GM19395 (cell line): ENCODE results near the gene CDX1.

Experiments
- ATAC-seq: cut with Tn5 transposase; IDR thresholded peaks from one replicate; pipeline ENCODE4 v1.9.1; 2021; ENCODE audit warnings: mild to moderate bottlenecking, moderate library complexity; ENCODE audit not compliant: unreplicated experiment

Gene CDX1

DNA sequence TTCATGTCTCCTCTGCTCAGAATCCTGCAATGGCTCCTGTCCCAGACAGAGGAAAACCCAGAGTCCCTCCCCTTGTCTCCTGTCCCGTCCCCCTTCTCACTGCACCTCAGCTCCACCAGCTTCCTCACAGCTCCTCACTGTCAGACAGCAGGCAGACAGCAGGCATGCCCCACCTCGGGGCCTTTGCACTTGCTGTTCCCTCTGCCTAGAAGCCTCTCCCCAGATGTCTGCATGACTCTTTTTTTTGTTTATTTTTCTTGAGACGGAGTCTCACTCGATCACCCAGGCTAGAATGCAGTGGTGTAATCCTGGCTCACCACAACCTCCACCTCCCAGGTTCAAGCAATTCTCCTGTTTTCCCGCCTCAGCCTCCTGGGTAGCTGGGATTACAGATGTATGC lies 14.4 kb downstream of the CDX1 start:
- no peak for ATAC-seq

DNA sequence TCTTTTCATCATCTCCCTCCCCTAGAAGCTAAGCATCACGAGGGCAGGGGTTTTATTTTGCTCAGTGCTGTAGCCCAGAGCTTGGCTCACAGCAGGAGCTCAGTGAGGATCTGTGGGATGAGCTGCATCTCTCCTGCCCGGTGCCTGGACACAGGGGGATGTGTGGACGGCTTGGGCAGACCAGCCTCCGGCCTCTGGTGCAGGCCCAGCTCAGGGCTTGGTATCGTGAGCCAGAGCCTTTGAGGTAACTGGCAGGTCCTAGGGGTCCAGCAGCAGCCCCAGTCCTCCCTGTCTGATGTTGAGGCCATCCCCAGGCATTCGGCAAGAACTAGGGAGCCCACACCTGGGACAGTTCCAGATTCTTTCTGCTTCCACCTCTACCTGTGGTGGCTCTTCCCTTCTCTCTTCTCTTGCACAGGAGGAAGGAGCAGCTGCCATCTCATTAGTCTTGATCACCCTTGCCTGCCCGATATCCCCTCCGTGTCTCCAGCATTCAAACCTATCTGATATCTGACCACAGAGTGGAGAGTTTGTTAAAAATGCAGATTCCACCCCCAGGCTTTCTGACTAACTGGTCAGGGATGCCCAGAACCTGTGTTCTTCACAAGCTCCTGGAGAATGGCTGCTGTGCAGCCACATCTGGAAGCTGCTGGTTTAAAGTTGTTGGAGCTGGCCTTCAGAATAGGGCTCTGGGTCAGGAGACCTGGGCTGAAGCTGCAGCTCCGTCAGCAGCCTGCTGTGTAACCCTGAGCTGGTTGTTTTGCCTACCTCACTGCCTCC lies 15.4 kb downstream of the CDX1 start:
- ATAC-seq, result no peak

DNA sequence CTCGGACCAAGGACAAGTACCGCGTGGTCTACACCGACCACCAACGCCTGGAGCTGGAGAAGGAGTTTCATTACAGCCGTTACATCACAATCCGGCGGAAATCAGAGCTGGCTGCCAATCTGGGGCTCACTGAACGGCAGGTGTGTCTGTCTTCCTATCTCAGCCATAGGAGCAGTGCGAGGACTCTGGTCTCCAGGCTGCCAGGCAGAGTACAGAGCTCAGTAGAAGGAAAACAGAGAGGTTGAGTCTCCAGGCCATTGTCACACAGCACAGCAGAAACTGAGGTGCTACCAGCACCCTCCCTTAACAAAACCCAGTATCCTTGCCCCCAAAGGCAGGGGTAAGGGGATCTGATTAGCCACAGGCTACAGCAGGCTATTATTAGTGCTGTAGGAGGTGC lies 16.2 kb downstream of the CDX1 start:
- ATAC-seq, result no peak

DNA sequence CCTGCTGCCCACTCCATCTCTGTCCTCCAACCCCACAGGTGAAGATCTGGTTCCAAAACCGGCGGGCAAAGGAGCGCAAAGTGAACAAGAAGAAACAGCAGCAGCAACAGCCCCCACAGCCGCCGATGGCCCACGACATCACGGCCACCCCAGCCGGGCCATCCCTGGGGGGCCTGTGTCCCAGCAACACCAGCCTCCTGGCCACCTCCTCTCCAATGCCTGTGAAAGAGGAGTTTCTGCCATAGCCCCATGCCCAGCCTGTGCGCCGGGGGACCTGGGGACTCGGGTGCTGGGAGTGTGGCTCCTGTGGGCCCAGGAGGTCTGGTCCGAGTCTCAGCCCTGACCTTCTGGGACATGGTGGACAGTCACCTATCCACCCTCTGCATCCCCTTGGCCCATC lies 16.9 kb downstream of the CDX1 start:
- ATAC-seq, result no peak

DNA sequence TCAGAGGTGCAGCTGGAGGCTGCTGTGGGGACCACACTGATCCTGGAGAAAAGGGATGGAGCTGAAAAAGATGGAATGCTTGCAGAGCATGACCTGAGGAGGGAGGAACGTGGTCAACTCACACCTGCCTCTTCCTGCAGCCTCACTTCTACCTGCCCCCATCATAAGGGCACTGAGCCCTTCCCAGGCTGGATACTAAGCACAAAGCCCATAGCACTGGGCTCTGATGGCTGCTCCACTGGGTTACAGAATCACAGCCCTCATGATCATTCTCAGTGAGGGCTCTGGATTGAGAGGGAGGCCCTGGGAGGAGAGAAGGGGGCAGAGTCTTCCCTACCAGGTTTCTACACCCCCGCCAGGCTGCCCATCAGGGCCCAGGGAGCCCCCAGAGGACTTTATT lies 17.4 kb downstream of the CDX1 start:
- no peak for ATAC-seq

DNA sequence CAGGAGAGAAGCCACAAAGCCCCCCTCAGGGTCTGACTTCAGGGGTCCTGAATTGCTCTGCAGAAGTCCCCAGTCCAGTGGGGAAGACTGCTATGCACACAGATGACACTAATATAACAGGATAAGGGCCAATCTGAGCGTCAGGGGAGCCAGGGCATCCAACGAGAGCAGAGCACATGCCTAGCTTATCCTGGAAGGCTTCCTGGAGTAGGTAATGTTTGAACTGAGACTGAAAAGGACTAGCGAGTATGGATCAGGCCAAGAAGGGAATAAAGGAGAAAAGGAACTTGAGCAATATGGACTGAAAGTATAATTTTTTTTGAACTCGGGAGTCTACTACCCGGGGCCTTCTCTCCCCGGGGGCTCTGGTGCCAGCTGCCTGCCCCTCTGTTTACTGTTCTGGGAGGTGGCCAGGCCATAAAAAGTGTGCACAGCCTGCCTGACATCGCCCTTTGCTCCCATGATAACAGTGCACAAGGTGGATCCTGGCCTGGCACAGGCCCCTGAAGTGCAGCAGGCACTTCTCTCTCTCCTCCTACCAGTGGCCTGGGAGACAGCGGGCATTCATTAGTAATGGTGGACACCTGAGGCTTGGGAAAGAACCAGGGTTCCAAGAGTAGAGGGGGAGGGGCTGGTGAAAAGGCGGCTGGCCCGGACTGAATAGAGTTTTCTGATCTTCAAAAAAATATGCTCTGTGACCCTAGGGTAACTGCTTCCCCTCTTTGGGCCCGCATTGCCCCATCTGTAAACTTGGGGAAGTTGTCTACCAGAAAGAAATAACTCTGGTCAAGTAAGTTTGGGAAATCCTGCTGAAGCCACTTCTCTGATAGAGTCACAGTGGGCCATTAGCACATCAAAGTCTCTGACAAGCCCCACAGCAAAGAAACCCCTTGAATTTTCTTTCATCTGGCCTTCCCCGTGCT lies 18.7 kb downstream of the CDX1 start:
- ATAC-seq, result no peak

DNA sequence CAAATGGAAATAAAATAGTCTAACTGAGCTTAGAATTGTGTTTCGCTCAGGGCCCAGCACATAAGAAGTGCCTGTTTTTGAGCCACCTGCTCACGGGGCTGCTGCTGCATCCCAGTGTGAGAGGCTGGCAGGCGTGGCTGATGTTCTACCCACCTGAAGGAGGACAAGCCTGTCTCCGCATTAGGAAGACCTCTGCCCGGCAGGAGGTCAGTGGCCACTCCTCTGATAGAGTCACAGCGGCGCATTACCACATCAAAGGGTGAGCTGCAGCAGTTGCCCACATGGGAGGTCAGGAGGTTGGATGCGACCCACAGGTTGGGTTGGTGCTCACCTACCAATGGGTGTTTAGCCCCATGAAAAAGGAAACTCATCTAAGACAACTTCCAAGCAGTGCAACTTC lies 19.6 kb downstream of the CDX1 start:
- no peak for ATAC-seq

DNA sequence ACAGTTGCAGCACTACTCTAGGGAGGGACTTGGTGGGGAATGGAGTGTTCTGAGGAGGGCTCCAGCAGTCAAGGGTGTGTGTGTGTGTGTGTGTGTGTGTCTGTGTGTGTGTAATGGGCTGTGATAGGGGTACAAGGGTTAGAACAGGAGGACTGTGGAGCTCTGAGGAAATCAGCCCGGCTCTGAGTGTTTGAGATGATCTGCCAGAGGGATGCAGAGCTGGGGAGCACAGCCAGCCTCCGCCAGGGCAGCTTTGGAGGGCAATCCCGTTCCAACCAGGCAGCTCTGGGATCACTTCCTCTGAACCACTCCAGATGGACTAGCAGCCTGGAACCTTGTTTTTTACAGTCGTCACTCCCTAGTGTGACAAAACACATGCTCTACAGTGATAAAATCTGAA lies 20.3 kb downstream of the CDX1 start:
- ATAC-seq, result no peak

DNA sequence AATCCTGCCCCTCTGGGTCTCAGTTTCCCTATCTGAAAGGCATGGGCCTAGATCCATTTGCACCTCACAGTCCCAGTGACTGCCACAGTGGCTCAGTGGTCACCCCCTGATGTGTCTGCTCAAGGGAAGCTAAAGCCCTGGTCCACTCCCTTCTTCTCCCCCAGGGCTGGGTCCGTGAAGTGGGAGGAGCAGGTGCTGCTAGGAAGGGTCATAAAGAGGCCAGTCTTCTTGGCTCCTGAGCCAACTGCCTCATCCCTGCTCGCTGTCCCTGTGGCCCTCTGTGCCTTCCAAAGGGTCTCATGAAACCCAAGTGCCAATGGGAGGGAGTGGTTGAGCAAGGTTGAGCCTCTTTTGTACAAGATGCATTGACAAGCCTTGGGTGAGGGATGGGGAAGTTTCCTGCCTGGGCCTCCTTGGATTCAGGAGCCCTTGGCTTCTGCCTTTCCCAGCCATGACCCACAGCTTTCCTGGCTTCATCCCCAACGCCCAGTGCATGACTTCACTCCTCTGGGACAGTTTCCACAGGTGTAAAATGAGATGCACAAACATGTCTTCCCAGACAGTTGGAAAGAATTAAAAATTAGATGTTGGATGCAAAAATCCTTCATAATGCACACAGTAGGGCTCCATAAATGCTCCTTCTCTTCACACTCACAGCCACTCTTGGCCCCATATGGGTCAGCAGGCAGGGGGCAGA lies 21.7 kb downstream of the CDX1 start:
- ATAC-seq, result no peak

DNA sequence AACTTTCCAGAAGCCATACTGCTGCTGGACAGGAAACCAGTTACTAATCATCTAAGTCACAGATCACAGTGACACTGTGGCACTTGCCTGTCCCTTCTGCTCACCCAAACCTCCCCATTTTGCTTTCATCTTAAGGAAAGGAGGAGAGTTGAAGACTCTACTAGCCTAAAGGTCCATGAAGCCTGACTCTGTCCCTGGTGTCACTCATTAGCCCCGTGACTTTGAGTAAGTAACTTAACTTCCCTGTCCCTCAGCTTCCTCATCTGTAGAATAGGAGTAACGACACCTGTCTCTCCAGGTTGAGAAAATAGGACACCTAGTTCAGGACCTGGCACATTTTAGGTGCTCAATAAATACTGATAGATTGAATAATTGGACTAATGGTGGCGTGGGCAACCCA lies 22.7 kb downstream of the CDX1 start:
- no peak for ATAC-seq

DNA sequence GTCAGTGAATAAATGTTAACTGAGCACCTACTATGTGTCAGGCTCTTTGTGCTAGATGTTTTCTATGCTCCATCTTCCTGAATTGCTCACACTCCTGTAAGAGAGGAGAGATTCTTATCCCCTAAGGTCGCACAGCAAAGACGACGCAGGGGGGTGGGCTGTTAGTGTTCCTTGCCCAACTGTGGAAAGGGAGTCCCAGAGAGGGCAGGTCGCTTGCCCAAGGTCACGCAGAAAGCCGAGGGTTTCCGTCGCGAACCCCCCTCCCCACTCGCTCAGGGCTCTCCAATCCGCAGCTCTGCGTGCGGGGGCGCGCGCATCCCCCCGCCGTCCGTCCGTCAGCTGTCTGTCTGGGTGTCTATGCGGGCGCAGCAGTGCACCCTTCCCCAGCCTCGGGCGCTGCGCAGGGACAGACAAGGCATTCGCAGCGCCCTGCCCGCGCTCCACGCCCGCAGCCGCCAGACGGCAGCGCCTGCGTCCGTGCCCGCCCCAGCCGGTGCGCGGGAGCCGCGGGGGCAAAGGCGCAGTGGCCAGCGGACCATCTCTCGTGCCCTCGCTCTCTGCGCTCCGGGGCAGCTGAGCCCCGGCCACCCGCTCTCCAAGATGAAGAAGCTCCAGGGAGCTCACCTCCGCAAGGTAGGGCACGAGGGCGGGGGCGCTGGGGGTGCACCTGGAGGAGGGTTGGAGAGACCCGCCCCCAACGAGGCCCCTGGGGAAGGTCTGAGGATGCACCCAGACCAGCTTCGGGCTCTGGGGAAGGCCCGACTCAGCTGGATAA lies 23.3 kb downstream of the CDX1 start, which contains the start of gene SLC6A7:
TSS of gene SLC6A7 (plus strand) at position 335 of the 775 bp plus-strand sequence. CDS start at position 601, 266 bp downstream.
- no peak for ATAC-seq

DNA sequence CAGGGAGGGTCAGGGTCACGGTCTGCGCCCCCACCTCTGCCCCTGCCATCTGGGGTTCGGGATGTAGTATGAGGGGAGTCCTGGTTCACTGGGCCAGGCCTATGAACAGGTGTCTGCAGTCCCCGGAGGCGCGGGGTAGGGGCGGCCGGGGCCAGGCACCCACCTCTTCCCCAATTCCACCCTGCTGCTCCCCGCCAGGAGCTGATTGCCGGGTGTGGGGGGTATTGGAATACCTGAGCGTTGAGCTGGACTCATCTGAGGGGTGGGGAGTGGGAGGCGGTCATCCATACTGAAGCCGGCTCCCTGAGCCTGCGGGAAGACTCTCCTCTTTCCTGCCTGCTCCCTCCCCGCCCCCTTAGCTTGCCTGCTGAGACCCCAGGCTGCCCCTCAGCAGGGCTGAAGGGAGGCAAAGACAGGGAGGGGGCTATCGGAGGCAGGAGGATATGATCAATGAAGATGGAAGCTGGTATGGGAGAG lies 24.0 kb downstream of the CDX1 start:
- ATAC-seq, result no peak

DNA sequence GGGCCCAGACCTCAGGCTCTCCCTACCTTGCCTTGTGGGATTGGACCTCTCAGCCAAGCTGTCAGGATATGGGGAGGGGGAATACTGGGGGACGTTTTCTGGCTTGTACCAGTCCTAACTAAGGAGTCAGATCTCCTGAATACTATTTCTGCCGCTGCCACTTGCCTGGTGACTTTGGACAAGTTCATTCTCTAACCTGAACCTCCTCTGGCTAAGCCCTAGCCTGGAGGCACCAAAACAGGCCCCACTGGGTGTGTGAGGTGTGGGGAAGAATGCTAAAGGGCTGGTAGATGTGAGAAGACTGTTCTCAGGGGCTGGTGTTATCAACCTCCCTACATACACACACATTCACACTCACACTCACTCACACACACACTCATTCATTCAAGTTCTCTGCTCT lies 24.4 kb downstream of the CDX1 start:
- no peak for ATAC-seq

DNA sequence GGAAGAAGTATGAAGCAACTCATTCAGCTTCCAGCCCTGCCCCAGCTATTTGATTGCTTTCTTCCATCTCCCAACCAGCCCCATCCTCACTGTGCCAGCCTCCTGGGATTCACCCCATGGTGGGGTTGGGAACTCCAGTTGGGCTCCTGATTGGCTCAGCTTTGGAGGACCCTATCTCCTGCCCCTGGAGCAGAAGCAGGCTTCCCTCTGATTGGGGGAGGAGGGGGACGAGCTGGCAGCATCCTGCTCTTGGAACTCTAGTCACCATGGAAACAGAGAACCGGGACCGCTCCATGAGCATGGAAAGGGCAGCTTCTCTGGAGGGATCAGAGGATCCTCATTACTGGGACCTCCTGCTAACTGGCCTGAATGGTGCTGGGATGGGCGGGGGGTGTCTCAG lies 25.9 kb downstream of the CDX1 start:
- no peak for ATAC-seq

DNA sequence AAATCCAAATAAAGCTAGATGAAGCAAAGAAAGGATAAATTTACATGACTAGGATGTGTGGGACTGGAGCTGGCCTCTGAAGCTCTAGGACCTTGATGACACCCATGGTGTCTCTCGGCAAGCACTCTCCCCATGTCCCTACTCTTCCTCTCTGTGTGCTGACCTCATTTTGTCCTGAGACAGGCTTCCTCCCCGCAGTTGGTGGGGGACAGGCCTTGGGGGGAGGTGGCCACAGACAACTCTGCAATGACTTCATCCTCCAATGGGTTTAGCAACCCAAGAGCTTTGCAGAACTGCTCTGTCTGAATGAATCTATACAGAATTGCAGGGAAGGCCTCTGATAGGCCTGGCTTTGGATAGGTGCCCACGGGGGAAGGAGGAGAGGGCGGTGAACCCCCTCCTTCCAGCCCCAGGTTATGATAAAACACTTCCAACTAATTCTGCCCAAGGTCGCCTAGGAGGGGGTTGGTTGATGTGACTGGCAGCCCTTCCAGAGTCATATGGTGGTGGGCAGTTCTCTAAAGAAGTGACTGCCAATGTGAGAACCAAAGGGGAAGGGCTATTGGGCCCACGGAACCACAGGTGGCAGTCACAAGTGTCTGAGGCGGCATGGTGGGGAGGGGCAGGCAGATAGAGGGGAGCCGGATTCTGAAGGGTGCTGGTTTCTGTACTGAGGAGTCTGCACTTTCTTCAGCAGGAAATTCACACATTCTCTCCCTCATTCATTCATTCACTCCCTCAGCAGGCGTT lies 29.3 kb downstream of the CDX1 start:
- ATAC-seq, result no peak

DNA sequence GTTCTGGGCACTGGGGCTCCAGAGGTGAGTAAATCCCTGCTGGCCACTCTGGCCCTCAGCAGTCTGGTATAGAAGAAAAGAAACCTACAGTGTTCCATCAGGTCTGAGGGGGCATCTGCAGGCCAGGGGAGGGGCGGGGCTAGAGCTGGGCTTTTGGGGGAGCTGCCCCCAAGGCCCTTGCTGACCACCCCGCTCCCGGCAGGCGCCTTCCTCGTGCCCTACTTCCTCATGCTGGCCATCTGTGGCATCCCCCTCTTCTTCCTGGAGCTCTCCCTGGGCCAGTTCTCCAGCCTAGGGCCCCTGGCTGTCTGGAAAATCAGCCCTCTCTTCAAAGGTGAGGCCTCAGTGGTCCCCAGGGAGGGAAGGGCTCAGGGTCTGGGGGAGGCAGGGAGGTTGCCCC lies 29.9 kb downstream of the CDX1 start:
- ATAC-seq, result no peak

DNA sequence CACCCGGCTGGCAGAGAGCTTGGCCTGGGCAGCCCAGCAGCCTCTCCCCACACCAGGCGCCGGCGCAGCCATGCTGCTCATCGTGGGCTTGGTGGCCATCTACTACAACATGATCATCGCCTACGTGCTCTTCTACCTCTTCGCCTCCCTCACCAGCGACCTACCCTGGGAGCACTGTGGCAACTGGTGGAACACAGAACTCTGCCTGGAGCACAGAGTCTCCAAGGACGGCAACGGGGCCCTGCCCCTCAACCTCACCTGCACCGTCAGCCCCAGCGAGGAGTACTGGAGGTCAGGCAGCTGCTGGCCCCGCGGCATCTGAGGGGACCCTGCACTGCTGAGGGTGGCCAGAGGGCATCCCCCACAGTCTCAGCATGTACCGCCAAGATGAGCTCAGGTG lies 30.4 kb downstream of the CDX1 start:
- no peak for ATAC-seq

DNA sequence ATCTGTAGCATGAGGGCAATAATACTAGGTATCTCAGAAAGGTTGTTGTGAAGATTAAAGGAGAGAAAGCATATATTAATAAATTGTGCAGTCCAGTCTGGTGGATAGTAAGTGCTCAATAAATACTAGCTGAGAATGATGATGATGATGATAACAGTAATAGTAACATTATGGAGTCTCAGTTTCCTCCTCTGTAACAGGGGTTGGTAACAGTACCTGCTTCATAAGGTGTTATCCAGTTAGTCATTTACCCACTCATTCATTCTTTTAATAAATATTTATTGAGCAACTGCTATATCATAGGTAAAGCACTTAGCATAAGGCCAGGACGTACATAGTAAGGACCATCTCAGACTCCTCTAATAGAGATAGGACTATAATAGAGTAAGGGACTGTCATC lies 30.9 kb downstream of the CDX1 start:
- no peak for ATAC-seq

DNA sequence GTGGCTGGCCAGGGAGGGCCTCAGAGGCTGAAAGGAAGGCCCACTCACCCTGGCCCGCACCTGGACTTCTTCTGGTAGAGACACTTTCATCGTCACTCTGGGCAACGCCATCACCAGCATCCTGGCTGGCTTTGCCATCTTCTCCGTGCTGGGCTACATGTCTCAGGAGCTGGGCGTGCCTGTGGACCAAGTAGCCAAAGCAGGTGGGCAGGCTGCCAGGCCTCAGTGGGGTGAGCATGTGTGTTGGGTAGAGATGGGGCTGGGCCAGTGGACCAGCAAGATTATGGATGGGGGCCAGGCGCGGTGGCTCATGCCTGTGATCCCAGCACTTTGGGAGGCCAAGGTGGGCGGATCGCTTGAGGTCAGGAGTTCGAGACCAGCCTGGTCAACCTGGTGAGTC lies 35.9 kb downstream of the CDX1 start:
- no peak for ATAC-seq
